HepG2 (cell line): ENCODE measurements around the gene MCU. TPM values are rescaled to one million over a fixed set of nuclear protein-coding genes. Genes with fewer than 3 reads are reported as not detected.

ENCODE experiments used
- ATAC-seq: fragments of 200-7000 bp; cut with Tn5 transposase; 3 replicates; pipeline ENCODE4 v1.9.1; 2020; ENCODE audit warnings: mild to moderate bottlenecking, moderate library complexity
- BruUV-seq: library from RNA; stranded (reverse); fragments of 400-500 nt; replicated peaks from 2 replicates; lab custom pipeline; 2021; lab: Mats Ljungman, UMichigan
- CTCF ChIA-PET: fragments of 300-600 bp; formaldehyde crosslinking; extraction: SDS; loops from one replicate; lab custom pipeline; 2021; ENCODE audit warnings: low total read pairs, inconsistent platforms, low intra/inter-chr PET ratio; lab: Yijun Ruan, JAX
- POLR2A ChIA-PET: fragments of 350-600 bp; sonication (Branson Sonifier 250); formaldehyde crosslinking; loops from one replicate; lab custom pipeline; 2020; ENCODE audit warnings: antibody characterized with exemption, inconsistent platforms; lab: Yijun Ruan, JAX
- DNase-seq: peaks from one replicate; pipeline ENCODE4 v3.0.0-alpha.2; 2015; ENCODE audit warnings: low spot score
- FAIRE-seq: peaks from 3 replicates; lab custom pipeline; 2011; peaks lifted over from hg19 to GRCh38; lab: Jason Lieb, UNC
- H2AFZ ChIP-seq: one replicate; pipeline ENCODE4 v1.6.1; 2011; ENCODE audit warnings: low read length, inconsistent platforms
- H3K27ac ChIP-seq: fragments of 300-600 bp; 3 replicates; pipeline ENCODE4 v1.8.0; 2011; ENCODE audit warnings: mixed run types, mild to moderate bottlenecking, mixed read lengths, low read length, inconsistent platforms; ENCODE audit not compliant: insufficient read depth; ENCODE audit errors: extremely low read length
- H3K27me3 ChIP-seq, 2 experiments: fragments of 200-600 bp in 1 of 2; 2 replicates in 1 of 2; 3 replicates in 1 of 2; pipeline versions ENCODE4 v1.6.0 to v1.8.0; 2011; ENCODE audit warnings: low read length in 2 of 2, mild to moderate bottlenecking in 2 of 2, moderate library complexity in 2 of 2, inconsistent platforms in 1 of 2; ENCODE audit not compliant: insufficient read depth in 2 of 2, control insufficient read depth in 1 of 2
- H3K36me3 ChIP-seq, 2 experiments: fragments of 200-600 bp in 1 of 2; replicated peaks in 1 of 2; 2 replicates in 1 of 2; 3 replicates in 1 of 2; pipeline versions ENCODE4 v1.5.1 to v1.8.0; 2011; ENCODE audit warnings: low read length in 2 of 2, inconsistent platforms in 1 of 2; ENCODE audit not compliant: insufficient read depth in 2 of 2, control insufficient read depth in 1 of 2
- H3K4me1 ChIP-seq: 2 replicates; pipeline ENCODE4 v1.5.1; 2012; ENCODE audit warnings: low read length, inconsistent platforms; ENCODE audit not compliant: insufficient read depth
- H3K4me2 ChIP-seq: 2 replicates; pipeline ENCODE4 v1.6.0; 2011; ENCODE audit warnings: low read depth, low read length, inconsistent platforms
- H3K4me3 ChIP-seq, 3 experiments: fragments of 200-600 bp in 1 of 3; sonication (generic), shearing (Covaris generic) in 1 of 3; replicated peaks in 1 of 3; 2 replicates each; pipeline ENCODE4 v1.5.1; 2011 to 2016; ENCODE audit warnings: low read length in 3 of 3, inconsistent platforms in 2 of 3, low read depth in 2 of 3, mild to moderate bottlenecking in 2 of 3, control low read depth in 1 of 3, mixed read lengths in 1 of 3; ENCODE audit not compliant: insufficient read depth in 1 of 3
- H3K79me2 ChIP-seq: one replicate; pipeline ENCODE4 v1.6.1; 2011; ENCODE audit warnings: low read length, inconsistent platforms; ENCODE audit not compliant: insufficient read depth
- H3K9ac ChIP-seq: 2 replicates; pipeline ENCODE4 v1.6.0; 2011; ENCODE audit warnings: mild to moderate bottlenecking, low read depth, low read length, inconsistent platforms; ENCODE audit not compliant: insufficient read depth
- H3K9me3 ChIP-seq: 2 replicates; pipeline ENCODE4 v1.5.1; 2012; ENCODE audit warnings: mild to moderate bottlenecking, low read length
- H4K20me1 ChIP-seq: 2 replicates; pipeline ENCODE4 v1.6.0; 2011; ENCODE audit warnings: inconsistent platforms, mild to moderate bottlenecking, low read length, moderate library complexity; ENCODE audit not compliant: insufficient read depth
- ADNP ChIP-seq: sonication (generic); formaldehyde crosslinking; IDR thresholded peaks from 2 replicates; pipeline ENCODE4 v1.4.0; 2020; ENCODE audit warnings: missing genetic modification reagents
- CAMTA2 ChIP-seq: sonication (generic); formaldehyde crosslinking; IDR thresholded peaks from 2 replicates; pipeline ENCODE4 v1.4.0; 2020; ENCODE audit warnings: mild to moderate bottlenecking, missing genetic modification reagents, borderline replicate concordance
- NFRKB ChIP-seq: fragments of 450-650 bp; IDR thresholded peaks from 2 replicates; pipeline ENCODE4 v1.6.1; 2017
- NR2F1 ChIP-seq, 2 experiments: fragments of 450-650 bp in 1 of 2; formaldehyde crosslinking in 1 of 2; IDR thresholded peaks; 2 replicates each; pipeline versions ENCODE4 v1.5.0 to v1.6.1; 2016 to 2020; ENCODE audit warnings: mild to moderate bottlenecking in 1 of 2, missing compliant biosample characterization in 1 of 2, missing genetic modification reagents in 1 of 2, moderate library complexity in 1 of 2
- ZBTB7A ChIP-seq: sonication (generic); formaldehyde crosslinking; IDR thresholded peaks from 2 replicates; pipeline ENCODE4 v1.8.0; 2022; ENCODE audit warnings: mild to moderate bottlenecking, missing genetic modification reagents
- ZNF329 ChIP-seq: sonication (generic); formaldehyde crosslinking; IDR thresholded peaks from 2 replicates; pipeline ENCODE4 v1.9.0; 2021; ENCODE audit warnings: low read depth, mild to moderate bottlenecking, missing genetic modification reagents
- ZNF780A ChIP-seq: sonication (generic); formaldehyde crosslinking; IDR thresholded peaks from 2 replicates; pipeline ENCODE4 v1.8.0; 2022; ENCODE audit warnings: mild to moderate bottlenecking, missing genetic modification reagents, moderate library complexity
- WGBS: methylation state at CpG from one replicate; pipeline ENCODE4 v1.1.6; 2017; ENCODE audit warnings: low lambda C conversion rate; 5-methylcytosine and 5-hydroxymethylcytosine counted together
- in situ Hi-C: cut with HindIII; loops from 2 replicates; pipeline ENCODE4 v1.10.0; 2017; ENCODE audit warnings: low pct_unique_long_range_greater_than_20kb; ENCODE audit not compliant: extremely low pct_ligation_motif_present
- intact Hi-C: fragments of 100-400 bp; cut with micrococcal nuclease; formaldehyde crosslinking; loops from one replicate; pipeline ENCODE4 v1.10.0; 2022; ENCODE audit not compliant: unreplicated experiment
- polyA plus RNA-seq, 8 experiments: library from polyadenylated mRNA; depleted of rRNA in 3 of 8; stranded (reverse) in 7 of 8; unstranded in 1 of 8; fragments of >200 nt; fragmentation: Illumina TruSeq in 4 of 8; extraction: Trizol in 4 of 8; gene quantifications; 2 replicates each; pipeline versions ENCODE4 v1.2.1 to v1.2.3, GENCODE V29; 2011 to 2016; ENCODE audit warnings: low read depth in 4 of 8, missing spikeins in 1 of 8, mixed read lengths in 1 of 8; ENCODE audit not compliant: insufficient read depth in 1 of 8
- total RNA-seq, 5 experiments: library from RNA; depleted of rRNA; stranded (reverse); fragments of >200 nt; fragmentation: Illumina TruSeq; extraction: Trizol; gene quantifications; 2 replicates each; pipeline ENCODE4 v1.2.3, GENCODE V29; 2016; ENCODE audit warnings: low read depth in 1 of 5
- TF ChIP-seq, protein P1 (sequence below): sonication (generic); formaldehyde crosslinking; IDR thresholded peaks from 2 replicates; pipeline ENCODE4 v1.4.0; 2020; ENCODE audit warnings: missing genetic modification reagents
- TF ChIP-seq, protein P2 (sequence below): sonication (generic); formaldehyde crosslinking; IDR thresholded peaks from 2 replicates; pipeline ENCODE4 v1.9.0; 2021; ENCODE audit warnings: missing genetic modification reagents, mild to moderate bottlenecking, borderline replicate concordance

MCU gene
- total and polyA plus RNA-seq, 2 of the 13 experiments (the other 11 are each of a cell fraction or from before 2014, with no cell fraction given): 25.9 to 64.5 TPM

DNA sequence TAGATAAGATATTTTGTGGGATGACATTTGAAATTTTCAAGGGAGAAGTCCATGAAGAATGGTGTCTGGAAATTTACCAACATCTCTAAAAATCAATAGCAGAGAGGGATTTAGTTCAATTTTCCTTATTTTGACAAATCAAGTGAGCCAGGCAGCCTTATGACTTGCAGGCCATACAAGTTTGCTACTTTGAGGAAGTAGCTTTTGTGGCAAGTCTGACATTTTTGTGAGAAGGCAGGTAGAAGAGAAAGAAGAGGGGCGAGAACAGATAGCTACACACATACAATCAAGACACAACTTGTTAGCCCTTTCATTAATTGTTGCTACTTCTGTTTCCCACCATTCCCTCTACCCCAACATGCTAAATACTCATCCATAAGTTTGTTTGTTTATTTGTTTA lies 127.1 kb downstream of the MCU start:
- H3K27me3 ChIP-seq: no peaks in the 10 kb centered on the region
- no peaks in the 10 kb centered on the region for H3K36me3 ChIP-seq
- no TSS peak for BruUV-seq
- POLR2A ChIA-PET: no interaction called here
- intact Hi-C loops (no loop called here), in situ Hi-C loops (no loop called here)
- H3K4me2 ChIP-seq: no peak overlapping the region
- H3K4me3 ChIP-seq: no peak overlapping the region
- DNase-seq: no peak
- TF ChIP-seq NR2F1 (CRISPR knock-in tag; IDR thresholded peaks at IDR 0.05): no peak
- TF ChIP-seq NFRKB: no peak
- no peak for TF ChIP-seq ZBTB7A
- no peak for TF ChIP-seq ZNF780A (CRISPR knock-in tag)
- no peak overlapping the region for H3K9ac ChIP-seq
- CTCF ChIA-PET: no interaction called here
- no peak for ATAC-seq
- H3K4me1 ChIP-seq: peaks cover 38% of the 10 kb centered on the region
- no peak overlapping the region for H2AFZ ChIP-seq
- no peaks in the 10 kb centered on the region for H3K79me2 ChIP-seq
- H4K20me1 ChIP-seq: no peaks in the 10 kb centered on the region
- 90% methylated on average over 1 of the region's 1 CpG for WGBS
- no peak overlapping the region for H3K27ac ChIP-seq
- H3K9me3 ChIP-seq: no peaks in the 10 kb centered on the region
- no peak for FAIRE-seq

DNA sequence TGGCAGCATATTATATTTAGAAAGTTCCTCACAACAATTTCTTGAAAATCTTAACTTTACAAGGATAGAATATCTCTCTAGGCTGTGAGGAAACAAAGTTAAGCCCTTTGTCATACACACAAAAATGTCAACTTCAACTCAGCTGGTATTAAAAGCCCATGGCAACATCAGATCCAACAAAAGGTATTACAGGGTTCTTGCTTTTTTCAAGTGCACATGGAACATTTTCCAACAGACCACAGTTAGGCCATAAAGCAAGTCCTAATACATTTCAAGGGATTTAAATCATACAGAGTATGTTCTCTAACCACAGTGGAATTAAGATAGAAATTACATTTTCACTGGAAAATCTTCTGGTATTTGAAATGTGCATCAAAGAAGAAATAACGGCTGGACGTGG lies 129.7 kb downstream of the MCU start:
- BruUV-seq: no TSS peak
- WGBS: 96% methylated on average over 2 of the region's 2 CpGs
- Histone ChIP-seq H3K9ac (no peak overlapping the region), H3K27ac (no peak overlapping the region), H3K4me3 (no peak overlapping the region), H2AFZ (no peak overlapping the region), H3K79me2 (no peaks in the 10 kb centered on the region), H3K4me2 (no peak overlapping the region), H3K36me3 (no peaks in the 10 kb centered on the region), H4K20me1 (no peaks in the 10 kb centered on the region), H3K4me1 (peaks cover 41% of the 10 kb centered on the region), H3K27me3 (no peaks in the 10 kb centered on the region), H3K9me3 (no peaks in the 10 kb centered on the region)
- TF ChIP-seq CAMTA2 (CRISPR knock-in tag): no peak
- no peak for TF ChIP-seq ADNP
- TF ChIP-seq, protein P1, sequence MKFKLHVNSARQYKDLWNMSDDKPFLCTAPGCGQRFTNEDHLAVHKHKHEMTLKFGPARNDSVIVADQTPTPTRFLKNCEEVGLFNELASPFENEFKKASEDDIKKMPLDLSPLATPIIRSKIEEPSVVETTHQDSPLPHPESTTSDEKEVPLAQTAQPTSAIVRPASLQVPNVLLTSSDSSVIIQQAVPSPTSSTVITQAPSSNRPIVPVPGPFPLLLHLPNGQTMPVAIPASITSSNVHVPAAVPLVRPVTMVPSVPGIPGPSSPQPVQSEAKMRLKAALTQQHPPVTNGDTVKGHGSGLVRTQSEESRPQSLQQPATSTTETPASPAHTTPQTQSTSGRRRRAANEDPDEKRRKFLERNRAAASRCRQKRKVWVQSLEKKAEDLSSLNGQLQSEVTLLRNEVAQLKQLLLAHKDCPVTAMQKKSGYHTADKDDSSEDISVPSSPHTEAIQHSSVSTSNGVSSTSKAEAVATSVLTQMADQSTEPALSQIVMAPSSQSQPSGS (CRISPR knock-in tag): no peak
- TF ChIP-seq ZNF329 (CRISPR knock-in tag): no peak
- TF ChIP-seq, protein P2, sequence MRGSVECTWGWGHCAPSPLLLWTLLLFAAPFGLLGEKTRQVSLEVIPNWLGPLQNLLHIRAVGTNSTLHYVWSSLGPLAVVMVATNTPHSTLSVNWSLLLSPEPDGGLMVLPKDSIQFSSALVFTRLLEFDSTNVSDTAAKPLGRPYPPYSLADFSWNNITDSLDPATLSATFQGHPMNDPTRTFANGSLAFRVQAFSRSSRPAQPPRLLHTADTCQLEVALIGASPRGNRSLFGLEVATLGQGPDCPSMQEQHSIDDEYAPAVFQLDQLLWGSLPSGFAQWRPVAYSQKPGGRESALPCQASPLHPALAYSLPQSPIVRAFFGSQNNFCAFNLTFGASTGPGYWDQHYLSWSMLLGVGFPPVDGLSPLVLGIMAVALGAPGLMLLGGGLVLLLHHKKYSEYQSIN (CRISPR knock-in tag): no peak
- ChIA-PET CTCF (no interaction called here), POLR2A (no interaction called here)
- no peak for FAIRE-seq
- intact Hi-C loops: no loop called here
- no peak for DNase-seq
- in situ Hi-C loops: no loop called here
- ATAC-seq: no peak
